ENCODE results near the gene CFTR. TPM values are rescaled to one million over a fixed set of nuclear protein-coding genes. Genes with fewer than 3 reads are reported as not detected.

The CFTR gene
- total and polyA plus RNA-seq, 2 of the 8 experiments (the other 6 are each of a cell fraction or from before 2014, with no cell fraction given) = 1.2 to 1.6 TPM

GRCh38 chr7:117716707-117717299, 237.0 kb downstream of the CFTR start (continued):
- TF ChIP-seq TEAD4 (IDR thresholded peaks at IDR 0.05; ENCODE audit: low read depth, low read length) = no peak
- TF ChIP-seq CREB1 (IDR thresholded peaks at IDR 0.05) = no peak
- no peak for TF ChIP-seq KDM4A (IDR thresholded peaks at IDR 0.05; ENCODE audit: low read depth, low read length, severe bottlenecking)
- TF ChIP-seq POU5F1 (IDR thresholded peaks at IDR 0.05; ENCODE audit: low read depth, low read length) = no peak
